Right ventricle myocardium inferior (tissue), 1 donor: ENCODE measurements around the gene HDLBP. TPM values are rescaled to one million over a fixed set of nuclear protein-coding genes. Genes with fewer than 3 reads are reported as not detected.
A peak's percentile ranks its signal among the peaks of the same experiment; 100 is the strongest.
"Not testable (repeated sequence)": the region's sequence is repeated elsewhere in the genome, so short reads cannot be mapped to it uniquely, and the experiment has no call there.

ENCODE experiments used
- ATAC-seq: fragments of 200-7000 bp; cut with Tn5 transposase; one replicate; pipeline ENCODE4 v1.9.1; 2020; ENCODE audit warnings: mild to moderate bottlenecking, moderate library complexity
- DNase-seq: peaks from one replicate; pipeline ENCODE4 v3.0.0; 2021; ENCODE audit errors: missing footprints
- intact Hi-C: fragments of 100-400 bp; cut with DNase I; formaldehyde crosslinking; loops from one replicate; pipeline ENCODE4 v1.11.0; 2022
- total RNA-seq: library from RNA; stranded (reverse); fragmentation: NEBNext Ultra II Directional; extraction: Animal tissue kit (Norgen Biotek cat#: 25700); gene quantifications from one replicate; pipeline ENCODE4 v1.2.1, GENCODE V29; 2021
- donor health status: DM: no; HTN: yes; CAD: no; lungs with severe emphysema.

The HDLBP gene
- total RNA-seq, 1 donor from 2014 or later = 393 TPM

GRCh38 chr2:241310917-241311566, 4.4 kb downstream of the HDLBP start:
- DNase-seq (no peak), ATAC-seq (no peak)
- intact Hi-C loops = loop anchor here (10.0 kb wide), 1 partner anchor 156 kb away; the partner anchor contains the start of gene PPP1R7

GRCh38 chr2:241309684-241310117, 5.8 kb downstream of the HDLBP start:
- intact Hi-C loops = loop anchor here (10.0 kb wide), 1 partner anchor 155 kb away; the partner anchor contains the start of gene PPP1R7
- ATAC-seq = no peak
- no peak for DNase-seq

GRCh38 chr2:241308832-241309500, 6.5 kb downstream of the HDLBP start:
- intact Hi-C loops = no loop called here
- DNase-seq = no peak
- no peak for ATAC-seq

- ATAC-seq (no peak), DNase-seq (no peak)
- intact Hi-C loops = no loop called here
Observed at GRCh38 chr2:241308267-241308666, 7.2 kb downstream of the HDLBP start.

GRCh38 chr2:241307055-241307454, 8.4 kb downstream of the HDLBP start:
- intact Hi-C loops = no loop called here
- DNase-seq (no peak), ATAC-seq (no peak)

GRCh38 chr2:241304039-241304670, 11.3 kb downstream of the HDLBP start:
- no peak for DNase-seq
- intact Hi-C loops = no loop called here
- ATAC-seq = no peak

GRCh38 chr2:241302759-241303651, 12.5 kb downstream of the HDLBP start:
- ATAC-seq (peak; percentile 47), DNase-seq (no peak)
- intact Hi-C loops = no loop called here

GRCh38 chr2:241302083-241302482, 13.4 kb downstream of the HDLBP start:
- DNase-seq = no peak
- ATAC-seq = no peak
- intact Hi-C loops = no loop called here

- no peak for DNase-seq
- ATAC-seq = no peak
- intact Hi-C loops = no loop called here
Observed at GRCh38 chr2:241300000-241300399, 15.5 kb downstream of the HDLBP start.

GRCh38 chr2:241298673-241299072, 16.8 kb downstream of the HDLBP start:
- intact Hi-C loops = no loop called here
- DNase-seq = no peak
- ATAC-seq = no peak

- ATAC-seq (no peak), DNase-seq (no peak)
- intact Hi-C loops = no loop called here
Observed at GRCh38 chr2:241296767-241297166, 18.7 kb downstream of the HDLBP start.

GRCh38 chr2:241295326-241296095, 20.0 kb downstream of the HDLBP start:
- no peak for ATAC-seq
- intact Hi-C loops = no loop called here
- DNase-seq = no peak

GRCh38 chr2:241293378-241293797, 22.1 kb downstream of the HDLBP start:
- intact Hi-C loops, ATAC-seq, DNase-seq: not testable (repeated sequence)

GRCh38 chr2:241291977-241292376, 23.5 kb downstream of the HDLBP start:
- DNase-seq (no peak), ATAC-seq (no peak)
- intact Hi-C loops = no loop called here

GRCh38 chr2:241291153-241291552, 24.3 kb downstream of the HDLBP start:
- intact Hi-C loops = no loop called here
- ATAC-seq (no peak), DNase-seq (no peak)

GRCh38 chr2:241289597-241289996, 25.9 kb downstream of the HDLBP start:
- no peak for DNase-seq
- intact Hi-C loops = no loop called here
- no peak for ATAC-seq

- DNase-seq (no peak), ATAC-seq (no peak)
- intact Hi-C loops = no loop called here
Observed at GRCh38 chr2:241289053-241289452, 26.4 kb downstream of the HDLBP start.

- intact Hi-C loops = no loop called here
- ATAC-seq (no peak), DNase-seq (no peak)
Observed at GRCh38 chr2:241288324-241288888, 27.1 kb downstream of the HDLBP start.
